ENCODE data around the gene ARFIP1.
"Not testable (repeated sequence)": the region's sequence is repeated elsewhere in the genome, so short reads cannot be mapped to it uniquely, and the experiment has no call there.

Gene ARFIP1

DNA sequence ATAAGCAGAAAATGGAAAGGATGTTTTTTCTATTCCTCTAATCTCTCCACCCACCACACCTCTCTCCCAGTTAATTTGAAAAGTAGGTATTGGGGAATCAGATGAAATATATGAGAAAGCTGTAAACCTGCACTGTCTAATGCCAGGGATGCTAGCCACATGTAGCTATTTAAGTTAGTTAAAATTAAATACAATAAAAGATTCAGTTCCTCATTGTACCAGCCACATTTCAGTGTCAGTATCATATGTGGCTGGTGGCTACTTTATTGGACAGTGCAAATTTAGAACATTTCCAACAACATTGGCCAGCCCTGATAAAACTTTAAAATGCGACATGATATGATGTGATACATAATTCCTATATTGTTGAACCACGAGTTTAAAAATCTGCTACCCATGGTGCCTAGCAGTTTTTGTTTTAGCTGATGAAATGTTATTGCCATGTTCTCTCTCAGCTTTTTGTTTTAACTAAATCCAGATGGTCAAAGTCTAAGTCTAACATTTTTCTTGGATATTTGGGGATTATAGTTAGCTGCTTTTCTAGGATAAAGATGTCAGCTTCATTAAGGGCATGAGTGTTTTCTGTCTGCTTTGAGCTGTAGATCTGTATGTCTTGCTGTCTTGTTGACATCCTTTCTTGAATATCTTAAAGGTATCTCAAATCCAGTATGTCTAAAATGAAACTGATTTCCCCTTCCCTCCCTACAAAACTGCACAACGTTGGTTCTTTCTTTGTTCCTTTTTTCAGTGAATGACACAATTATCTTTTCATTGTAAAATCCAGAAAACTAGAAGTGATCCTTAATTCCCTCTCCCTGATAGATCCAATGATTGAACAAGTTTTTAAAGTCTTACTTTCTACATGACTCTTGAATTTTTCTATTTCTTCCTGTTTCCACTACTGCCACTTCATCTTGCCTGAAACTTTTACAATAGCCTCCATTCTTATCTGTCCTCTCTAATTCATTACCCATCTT lies 6.2 kb downstream of the ARFIP1 start:
- DNase-seq (ENCODE audit: low read depth in 2 of 2) = no peak

DNA sequence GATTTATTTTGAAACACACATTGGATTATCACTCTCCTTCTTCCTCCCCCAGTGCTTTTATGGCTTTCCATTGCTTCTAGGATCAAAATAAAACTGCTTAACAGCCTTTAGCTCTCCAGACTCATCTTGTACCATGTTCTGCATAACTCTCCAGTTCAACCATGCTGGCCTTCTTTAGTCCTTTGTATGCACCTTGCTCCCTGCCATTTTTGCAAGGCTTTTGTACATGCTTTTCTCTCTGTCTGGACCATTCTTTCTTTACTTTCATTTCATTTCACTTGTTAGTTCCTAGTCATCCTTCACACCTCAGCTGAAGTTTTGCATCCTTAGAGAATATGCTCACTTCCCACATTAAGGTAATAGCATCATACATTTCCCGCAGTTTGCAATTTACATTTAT lies 6.9 kb downstream of the ARFIP1 start:
- DNase-seq (ENCODE audit: low read depth in 2 of 2) = no peak

- DNase-seq (ENCODE audit: low read depth in 2 of 2) = no peak
Measured at GRCh38 chr4:152795891-152796290, 16.1 kb downstream of the ARFIP1 start.

- no peak for DNase-seq (ENCODE audit: low read depth in 2 of 2)
Measured at GRCh38 chr4:152803541-152803940, 23.8 kb downstream of the ARFIP1 start.

DNA sequence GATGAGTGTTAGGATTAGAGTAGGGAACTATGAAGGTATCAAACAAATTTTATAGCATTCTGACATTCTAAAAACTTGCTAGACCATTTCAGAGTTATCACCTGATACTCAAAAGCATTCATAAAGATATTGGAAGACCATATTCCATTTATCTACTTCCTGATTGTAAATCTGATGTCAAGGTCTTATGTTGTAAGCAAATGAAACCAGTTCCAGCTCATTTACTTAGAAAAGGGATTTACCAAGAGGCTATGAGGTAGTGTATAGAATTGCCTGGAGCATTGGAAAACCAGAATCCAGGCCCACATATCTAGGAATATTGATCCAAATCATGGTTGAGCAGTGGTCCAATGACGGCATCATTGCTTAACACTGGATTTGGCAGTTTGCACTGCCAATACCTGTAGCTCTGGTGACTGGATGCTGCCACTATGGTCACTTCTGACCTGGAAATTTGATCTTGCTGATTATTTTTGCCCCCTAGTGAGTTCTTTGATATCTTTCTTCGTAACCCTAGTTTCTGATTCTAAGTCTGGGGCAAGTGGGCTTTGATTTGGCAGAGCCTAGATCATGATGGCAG lies 25.4 kb downstream of the ARFIP1 start:
- no peak for DNase-seq (ENCODE audit: low read depth in 2 of 2)

DNA sequence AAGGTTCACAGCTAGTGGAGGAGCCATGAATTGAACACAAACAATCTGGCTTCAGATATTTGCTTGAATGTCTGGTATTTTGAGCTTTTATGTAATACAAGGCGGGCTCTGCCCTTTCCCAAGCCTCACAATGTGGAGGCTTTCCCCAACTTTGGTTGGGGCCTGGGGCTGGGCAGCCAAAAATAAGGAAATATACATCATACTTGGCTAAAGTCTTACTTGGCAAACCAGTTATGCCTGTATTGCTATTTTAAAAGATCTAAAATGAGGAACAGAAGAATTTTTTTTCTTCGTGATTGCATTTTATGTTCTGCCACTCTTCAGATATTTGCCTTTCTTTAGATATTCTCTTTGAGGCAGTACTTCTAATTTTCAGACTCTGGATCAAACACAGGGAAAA lies 26.1 kb downstream of the ARFIP1 start:
- no peak for DNase-seq (ENCODE audit: low read depth in 2 of 2)

DNA sequence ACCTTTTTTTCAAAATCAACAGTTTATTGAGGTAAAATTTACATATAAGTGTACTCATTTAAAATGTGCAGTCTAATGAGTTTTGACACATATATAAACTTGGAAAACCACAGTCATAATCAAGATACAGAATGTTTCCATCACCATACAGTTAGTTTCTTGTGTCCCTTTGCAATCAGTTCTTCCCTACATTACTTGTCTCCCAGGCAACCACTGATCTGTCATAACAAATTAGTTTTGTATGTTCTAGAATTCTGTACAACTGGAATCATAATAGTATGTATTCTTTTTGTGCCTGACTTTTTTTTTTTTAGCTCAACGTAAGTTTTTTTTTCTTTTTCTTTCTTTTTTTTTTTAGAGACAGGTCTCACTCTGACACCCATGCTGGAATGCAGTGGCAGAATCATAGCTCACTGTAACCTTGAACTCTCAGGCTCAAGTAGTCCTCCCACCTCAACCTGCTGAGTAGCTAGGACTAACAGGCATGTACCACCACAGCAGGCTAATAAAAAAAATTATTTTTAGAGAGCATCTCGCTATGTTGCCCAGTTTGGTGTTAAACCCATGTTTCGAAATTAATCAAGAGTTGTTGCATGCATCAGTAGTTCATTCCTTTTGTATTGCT lies 26.9 kb downstream of the ARFIP1 start:
- no peak for DNase-seq (ENCODE audit: low read depth in 2 of 2)

DNA sequence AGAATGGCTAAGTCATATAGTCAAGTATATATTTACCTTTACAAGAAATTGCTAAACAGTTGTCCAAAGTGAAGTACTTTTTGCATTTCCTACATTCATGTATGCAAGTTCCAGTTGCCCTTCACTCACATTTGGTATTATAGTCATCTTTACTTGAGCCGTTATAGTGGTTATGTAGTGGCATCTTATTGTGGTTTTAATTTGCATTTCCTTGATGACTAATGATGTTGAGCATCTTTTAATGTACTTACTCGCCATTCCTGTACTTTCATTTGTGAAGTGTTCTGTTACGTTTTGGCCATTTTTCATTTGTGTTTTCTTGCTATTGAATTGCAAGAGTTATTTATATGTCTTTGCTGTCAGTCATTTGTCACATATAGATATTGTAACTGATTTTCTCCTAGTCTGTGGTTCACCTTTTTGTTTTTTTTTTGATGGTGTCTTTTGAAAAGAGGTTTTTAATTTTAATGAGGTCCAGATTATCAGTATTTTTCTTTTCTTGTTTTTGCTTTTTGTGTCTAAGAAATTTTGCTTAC lies 27.6 kb downstream of the ARFIP1 start:
- no peak for DNase-seq (ENCODE audit: low read depth in 2 of 2)

GRCh38 chr4:152808670-152809069 lies 28.9 kb downstream of the ARFIP1 start:
- no peak for DNase-seq (ENCODE audit: low read depth in 2 of 2)

DNA sequence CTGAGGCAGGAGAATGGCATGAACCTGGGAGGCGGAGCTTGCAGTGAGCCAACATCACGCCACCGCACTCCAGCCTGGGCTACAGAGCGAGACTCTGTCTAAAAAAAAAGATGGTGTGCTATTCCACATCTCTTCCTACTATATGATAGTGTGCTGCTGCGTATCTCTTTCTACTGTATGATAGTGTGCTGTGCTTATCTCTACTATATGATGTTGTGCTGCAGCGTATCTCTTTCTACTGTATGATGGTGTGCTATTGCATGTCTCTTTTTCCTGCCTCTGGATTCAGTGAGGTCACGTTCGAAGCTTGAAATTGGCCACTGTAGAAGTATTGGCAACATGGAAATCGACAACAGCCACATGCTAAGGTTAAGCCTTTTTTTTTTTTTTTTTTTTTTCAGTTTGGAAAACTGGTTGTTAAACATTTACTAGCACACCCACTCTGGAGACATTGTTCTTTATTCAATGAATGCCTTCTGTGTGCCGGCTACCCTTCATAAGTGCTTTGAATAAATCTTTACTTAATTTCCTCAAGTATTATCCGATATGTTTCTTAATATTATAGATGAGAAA lies 31.0 kb downstream of the ARFIP1 start:
- no peak for DNase-seq (ENCODE audit: low read depth in 2 of 2)

DNA sequence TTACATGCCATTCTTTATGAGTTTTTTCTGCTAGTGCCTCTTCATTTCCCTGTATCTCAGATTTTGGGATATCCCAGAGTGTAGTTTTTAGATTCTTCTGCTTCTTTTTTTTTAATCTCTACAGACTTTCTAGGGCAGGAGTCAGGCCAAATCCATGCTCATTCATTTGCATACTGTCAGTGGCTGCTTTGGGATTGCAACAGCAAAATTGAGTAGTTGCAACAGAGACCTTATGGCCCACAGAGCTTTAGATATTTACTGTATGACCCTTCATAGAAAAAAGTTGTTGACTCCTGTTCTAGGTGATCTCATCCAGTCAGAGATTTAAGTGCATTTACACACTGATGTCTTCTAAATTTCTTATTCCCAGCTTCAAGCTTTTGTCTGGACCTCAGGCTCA lies 35.3 kb downstream of the ARFIP1 start:
- no peak for DNase-seq (ENCODE audit: low read depth in 2 of 2)

- DNase-seq (ENCODE audit: low read depth in 2 of 2) = no peak
Measured at GRCh38 chr4:152817331-152817730, 37.6 kb downstream of the ARFIP1 start.

- DNase-seq (ENCODE audit: low read depth in 2 of 2) = no peak
Measured at GRCh38 chr4:152819026-152819645, 39.4 kb downstream of the ARFIP1 start.

DNA sequence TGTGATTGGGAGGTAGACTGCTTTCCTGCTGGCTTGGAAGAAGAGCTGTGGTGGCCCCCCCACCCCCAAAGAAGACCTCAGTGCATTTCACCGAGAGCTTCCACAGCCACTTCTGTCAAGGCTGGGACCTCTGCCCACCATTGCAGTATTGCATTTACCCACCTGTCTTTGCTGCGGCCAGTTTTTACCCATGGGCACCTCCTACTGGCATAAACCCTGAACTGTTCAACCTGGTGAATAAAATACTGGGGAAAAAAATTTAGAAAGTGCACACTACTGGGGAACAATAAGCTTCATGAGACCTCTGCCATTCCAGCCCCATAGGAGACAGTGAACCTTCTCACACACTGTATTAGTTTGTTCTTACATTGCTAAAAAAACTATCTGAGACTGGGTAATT lies 40.3 kb downstream of the ARFIP1 start:
- DNase-seq (ENCODE audit: low read depth in 2 of 2) = no peak

DNA sequence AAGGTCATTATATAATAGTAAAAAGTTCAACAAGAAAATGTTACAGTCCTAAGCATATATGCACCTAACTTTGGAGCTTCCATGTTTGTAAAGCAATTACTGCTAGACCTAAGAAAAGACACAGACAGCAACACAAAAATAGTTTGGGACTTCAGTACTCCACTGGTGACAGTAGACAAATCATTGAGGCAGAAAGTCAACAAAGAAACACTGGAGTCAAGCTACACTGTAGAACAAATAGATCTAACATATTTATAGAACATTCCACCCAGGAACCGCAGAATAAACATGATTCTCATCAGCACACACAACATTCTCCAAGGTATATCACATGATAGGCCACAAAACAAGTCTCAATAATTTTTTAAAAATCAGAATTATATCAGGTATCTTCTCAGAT lies 42.6 kb downstream of the ARFIP1 start:
- DNase-seq (ENCODE audit: low read depth in 2 of 2) = no peak

DNA sequence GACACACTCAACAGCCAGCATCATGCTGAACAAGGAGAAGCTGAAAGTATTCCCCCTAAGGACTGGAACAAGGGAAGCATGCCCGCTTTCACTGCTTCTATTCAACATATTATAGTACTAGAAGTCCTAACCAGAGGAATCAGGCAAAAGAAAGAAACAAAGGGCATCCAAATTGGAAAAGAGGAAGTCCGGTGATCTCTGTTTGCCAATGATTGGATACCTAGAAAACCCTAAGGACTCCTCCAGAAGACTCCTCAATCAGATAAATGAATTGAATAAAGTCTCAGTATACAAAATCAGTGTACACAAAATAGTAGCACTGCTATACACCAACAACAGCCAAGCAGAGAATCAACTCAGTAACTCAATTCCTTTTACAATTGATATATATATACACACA lies 44.8 kb downstream of the ARFIP1 start:
- DNase-seq (ENCODE audit: low read depth in 2 of 2) = no peak

GRCh38 chr4:152825336-152825735 lies 45.6 kb downstream of the ARFIP1 start:
- DNase-seq (ENCODE audit: low read depth in 2 of 2) = no peak

- no peak for DNase-seq (ENCODE audit: low read depth in 2 of 2)
Measured at GRCh38 chr4:152828122-152828521, 48.4 kb downstream of the ARFIP1 start.

DNA sequence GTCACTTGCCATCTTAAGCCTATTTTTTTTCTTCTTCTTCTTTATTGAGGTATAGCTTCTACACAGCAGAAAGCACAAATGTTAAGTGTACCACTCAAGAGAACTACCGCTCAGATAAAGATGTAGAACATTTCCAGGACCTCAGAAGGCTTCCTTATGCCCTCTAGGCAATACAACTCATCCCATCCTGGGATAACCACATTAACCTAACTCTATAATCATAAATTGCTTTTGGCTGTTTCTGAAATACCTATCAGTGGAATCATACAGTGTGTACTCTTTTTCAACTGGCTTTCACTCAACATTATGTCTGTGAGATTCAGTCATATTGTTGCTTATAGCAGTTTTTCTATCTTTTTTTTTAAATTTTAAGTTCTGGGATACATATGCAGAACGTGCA lies 51.7 kb downstream of the ARFIP1 start:
- DNase-seq (ENCODE audit: low read depth in 2 of 2) = no peak

- DNase-seq (ENCODE audit: low read depth in 2 of 2) = no peak
Measured at GRCh38 chr4:152836936-152837335, 57.2 kb downstream of the ARFIP1 start.

GRCh38 chr4:152839729-152840128 lies 60.0 kb downstream of the ARFIP1 start:
- not testable (repeated sequence) for DNase-seq (ENCODE audit: low read depth in 2 of 2)

Data from activated CD8-positive, alpha-beta memory T cell treated with anti-CD3 and anti-CD28 coated beads for 4 hours (primary cell).